Activated CD8-positive, alpha-beta T cell treated with anti-CD3 and anti-CD28 coated beads for 36 hours (primary cell): ENCODE data around the gene B3GNT7. TPM values are rescaled to one million over a fixed set of nuclear protein-coding genes. Genes with fewer than 3 reads are reported as not detected.

Experiments used
- ATAC-seq: fragments of 200-7000 bp; cut with Tn5 transposase; one replicate; pipeline ENCODE4 v1.10.0; 2021; ENCODE audit warnings: mild to moderate bottlenecking, moderate library complexity
- CTCF ChIA-PET: fragments of 350-600 bp; sonication (Branson Sonifier 250); formaldehyde crosslinking; loops from one replicate; lab custom pipeline; 2021; ENCODE audit warnings: antibody characterized with exemption; lab: Charles Lee
- POLR2A ChIA-PET: fragments of 350-600 bp; sonication (Branson Sonifier 250); formaldehyde crosslinking; loops from one replicate; lab custom pipeline; 2021; ENCODE audit warnings: antibody characterized with exemption; lab: Charles Lee
- DNase-seq: peaks from one replicate; pipeline ENCODE4 v3.0.0-alpha.2; 2020
- H3K27ac Mint-ChIP-seq: one replicate; pipeline ENCODE4 v1.8.0; 2021; ENCODE audit warnings: mild to moderate bottlenecking, mixed read lengths
- H3K27me3 Mint-ChIP-seq: one replicate; pipeline ENCODE4 v1.8.0; 2021; ENCODE audit warnings: mixed read lengths
- H3K36me3 Mint-ChIP-seq: one replicate; pipeline ENCODE4 v1.8.0; 2021; ENCODE audit warnings: low read depth, mixed read lengths
- H3K4me1 Mint-ChIP-seq: one replicate; pipeline ENCODE4 v1.8.0; 2021; ENCODE audit warnings: low read depth, mixed read lengths
- H3K4me3 Mint-ChIP-seq: one replicate; pipeline ENCODE4 v1.8.0; 2021; ENCODE audit warnings: mild to moderate bottlenecking, moderate library complexity, mixed read lengths
- H3K9me3 Mint-ChIP-seq: one replicate; pipeline ENCODE4 v1.8.0; 2021; ENCODE audit warnings: mixed read lengths
- CTCF ChIP-seq: fragments of 200-600 bp; IDR thresholded peaks from one replicate; pipeline ENCODE4 v1.8.0; 2022; ENCODE audit warnings: antibody characterized with exemption, mild to moderate bottlenecking
- intact Hi-C: fragments of 100-400 bp; cut with micrococcal nuclease; formaldehyde crosslinking; loops from one replicate; pipeline ENCODE4 v1.10.0; 2022
- total RNA-seq, 2 experiments: library from RNA; stranded (reverse); gene quantifications; one replicate each; pipeline ENCODE4 v1.2.3, GENCODE V29; 2021

B3GNT7 gene
- total RNA-seq, 2 experiments from 2014 or later = 0.29 TPM; not detected in 1

GRCh38 chr2:231413921-231414476 is 18.5 kb downstream of the B3GNT7 start:
- H3K4me3 Mint-ChIP-seq = no peak overlapping the region
- no peak for ATAC-seq
- H3K9me3 Mint-ChIP-seq = peaks cover 13% of the 10 kb centered on the region
- no peak for TF ChIP-seq CTCF
- peaks cover 6% of the 10 kb centered on the region for H3K4me1 Mint-ChIP-seq
- ChIA-PET CTCF (interaction anchor here (1.2 to 3.9 kb wide), 3 partner anchors 9 to 187 kb away, joined by 3 to 11 read pairs (median 3); no protein-coding TSS in a partner anchor), POLR2A (no interaction called here)
- peaks cover 26% of the 10 kb centered on the region for H3K27me3 Mint-ChIP-seq
- intact Hi-C loops = loop anchor here (5.0 to 10.0 kb wide), 2 partner anchors 119 to 187 kb away; no protein-coding TSS in a partner anchor
- no peak for DNase-seq
- no peak overlapping the region for H3K27ac Mint-ChIP-seq
- peaks cover 2% of the 10 kb centered on the region for H3K36me3 Mint-ChIP-seq

- no peak for DNase-seq
- POLR2A ChIA-PET = no interaction called here
Measured at GRCh38 chr2:231415029-231415428, 19.5 kb downstream of the B3GNT7 start.

GRCh38 chr2:231418820-231419640 is 23.5 kb downstream of the B3GNT7 start:
- Mint-ChIP-seq H3K9me3 (no peaks in the 10 kb centered on the region), H3K27me3 (peaks cover 5% of the 10 kb centered on the region), H3K4me1 (no peaks in the 10 kb centered on the region), H3K27ac (no peak overlapping the region), H3K36me3 (no peaks in the 10 kb centered on the region), H3K4me3 (no peak overlapping the region)
- ATAC-seq (no peak), DNase-seq (no peak)
- no peak for TF ChIP-seq CTCF
- ChIA-PET CTCF (no interaction called here), POLR2A (interaction anchor here (0.7 kb wide), 1 partner anchor 12 kb away, joined by 3 read pairs; no protein-coding TSS in a partner anchor)
- intact Hi-C loops = loop anchor here (10.0 kb wide), 1 partner anchor 124 kb away; no protein-coding TSS in a partner anchor

More at GRCh38 chr2:231415029-231415428, 19.5 kb downstream of the B3GNT7 start:
- Mint-ChIP-seq H3K27ac (no peak overlapping the region), H3K9me3 (peaks cover 13% of the 10 kb centered on the region), H3K4me3 (no peak overlapping the region), H3K27me3 (peaks cover 26% of the 10 kb centered on the region), H3K4me1 (peaks cover 6% of the 10 kb centered on the region), H3K36me3 (peaks cover 2% of the 10 kb centered on the region)
- CTCF ChIA-PET = interaction anchor here (0.6 to 3.9 kb wide), 3 partner anchors 9 to 188 kb away, joined by 3 to 11 read pairs (median 3); no protein-coding TSS in a partner anchor
- ATAC-seq = no peak
- no peak for TF ChIP-seq CTCF
- intact Hi-C loops = loop anchor here (10.0 kb wide), 1 partner anchor 120 kb away; no protein-coding TSS in a partner anchor

- intact Hi-C loops = no loop called here
- DNase-seq (no peak), ATAC-seq (no peak)
- Mint-ChIP-seq H3K4me3 (no peak overlapping the region), H3K36me3 (no peaks in the 10 kb centered on the region), H3K27me3 (peaks cover 2% of the 10 kb centered on the region), H3K27ac (no peak overlapping the region), H3K4me1 (peaks cover 11% of the 10 kb centered on the region), H3K9me3 (no peaks in the 10 kb centered on the region)
- CTCF ChIA-PET = interaction anchor here (2.5 kb wide), 1 partner anchor 194 kb away, joined by 7 read pairs; no protein-coding TSS in a partner anchor
- POLR2A ChIA-PET = no interaction called here
- no peak for TF ChIP-seq CTCF
Measured at GRCh38 chr2:231421051-231421580, 25.6 kb downstream of the B3GNT7 start.
